ENCODE measurements around the gene DACH1. TPM values are rescaled to one million over a fixed set of nuclear protein-coding genes. Genes with fewer than 3 reads are reported as not detected.
"Not testable (repeated sequence)": the region's sequence is repeated elsewhere in the genome, so short reads cannot be mapped to it uniquely, and the experiment has no call there.

Gene DACH1
- total RNA-seq, 1 donor from 2014 or later = 10.4 TPM

- DNase-seq (ENCODE audit: low spot score) = no peak
These were observed 38.4 kb downstream of the DACH1 start for GRCh38 chr13:71828564-71828963.

DNA sequence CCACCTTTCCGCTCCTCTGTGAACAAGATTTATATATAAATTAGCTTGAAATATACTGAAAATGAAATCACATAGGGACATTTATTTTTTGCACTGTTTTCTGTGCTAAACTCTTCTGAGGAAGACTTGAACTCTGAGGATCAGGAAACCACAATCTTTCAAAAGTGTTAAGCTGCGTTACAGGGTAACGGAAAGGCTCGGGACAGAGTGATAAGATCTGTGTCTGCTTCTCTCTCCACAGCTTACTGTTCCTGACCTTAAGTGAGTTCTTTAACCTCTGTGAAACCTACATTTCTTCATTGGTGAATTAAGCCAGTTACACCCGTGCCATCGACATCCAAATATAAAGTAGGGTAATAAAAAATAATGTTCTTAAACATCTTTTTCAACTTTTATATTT is 38.9 kb downstream of the DACH1 start:
- no peak for DNase-seq (ENCODE audit: low spot score)

GRCh38 chr13:71827241-71827640 is 39.8 kb downstream of the DACH1 start:
- no peak for DNase-seq (ENCODE audit: low spot score)

DNA sequence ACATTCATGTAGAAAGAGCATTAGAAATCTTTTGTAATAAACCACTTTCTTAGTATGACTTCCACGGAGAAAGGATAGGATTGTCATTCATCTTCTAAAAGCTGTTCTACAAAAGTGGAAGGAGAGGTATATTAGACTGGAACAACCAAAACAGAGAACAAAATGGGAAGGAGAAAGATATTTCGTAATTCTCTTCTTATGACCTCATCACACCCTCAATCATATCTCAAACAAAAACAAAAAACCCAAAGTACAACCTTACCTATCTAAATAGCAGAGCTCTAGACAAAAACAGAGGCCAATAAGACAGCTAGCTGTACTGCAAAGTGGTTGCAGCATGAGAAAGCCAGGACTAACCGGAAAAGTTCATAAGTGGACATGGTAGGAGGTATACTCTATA is 46.3 kb downstream of the DACH1 start:
- DNase-seq (ENCODE audit: low spot score) = no peak

DNA sequence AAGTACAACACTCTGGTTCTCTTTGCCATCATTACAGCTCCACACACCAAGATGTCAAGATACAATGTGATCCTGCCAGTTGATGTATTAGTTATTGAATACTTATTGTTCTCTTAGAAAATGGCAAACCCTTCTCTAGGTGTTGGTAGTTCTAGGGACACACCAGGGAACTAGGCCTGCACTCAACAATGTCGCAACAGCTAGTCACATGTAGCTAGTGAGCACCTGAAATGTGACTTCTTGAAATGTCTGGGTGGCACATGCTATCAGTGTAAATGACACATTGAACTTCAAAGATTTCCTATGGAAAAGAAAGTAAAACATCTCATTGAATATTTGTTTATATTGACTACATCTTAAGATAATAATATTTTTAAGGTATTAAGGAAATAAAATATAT is 49.7 kb downstream of the DACH1 start:
- no peak for DNase-seq (ENCODE audit: low spot score)

DNA sequence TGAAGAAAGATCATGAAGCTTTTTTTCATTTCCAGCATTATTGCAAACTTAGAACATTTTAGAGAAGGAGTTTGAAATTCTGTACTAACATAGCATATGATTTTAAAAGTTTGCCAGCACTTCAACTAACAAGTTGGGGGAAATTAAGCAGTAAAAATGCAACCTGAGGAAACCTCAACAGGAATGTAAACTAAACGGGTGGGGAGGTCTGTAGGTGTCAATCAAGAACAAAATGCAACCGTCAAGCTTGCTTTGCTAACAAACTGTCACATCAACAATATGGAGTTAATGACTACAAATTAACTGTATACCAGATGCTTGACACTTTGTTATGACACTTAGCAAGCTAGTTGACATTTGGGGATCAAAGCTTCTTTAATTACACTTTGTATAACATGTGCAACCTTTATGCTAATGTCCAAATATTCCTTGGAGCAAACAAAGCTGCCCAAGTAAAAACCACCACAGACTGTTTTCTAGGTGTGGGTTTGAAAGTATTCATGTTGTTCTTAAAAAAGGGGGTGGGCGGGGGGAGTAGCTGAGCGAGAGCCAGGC is 52.1 kb downstream of the DACH1 start:
- no peak for DNase-seq (ENCODE audit: low spot score)

DNA sequence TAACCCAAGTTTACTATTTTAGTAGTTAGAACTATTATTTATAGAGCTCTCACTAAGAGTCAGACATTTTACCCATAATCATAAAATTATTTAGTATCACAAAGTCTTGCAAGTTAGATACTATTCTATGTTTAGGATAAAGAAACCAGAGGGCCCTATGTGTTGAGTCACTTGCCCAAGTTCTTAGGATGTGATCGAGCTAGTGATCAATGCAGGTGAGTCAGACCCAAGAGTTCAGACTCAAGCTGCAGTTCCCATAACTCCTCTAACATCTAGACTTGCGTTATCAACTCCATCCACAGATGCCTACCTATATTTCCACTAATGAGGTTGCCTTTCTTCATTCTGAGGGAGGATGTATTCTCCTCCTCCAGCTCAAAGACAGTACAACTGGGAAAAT is 53.8 kb downstream of the DACH1 start:
- DNase-seq (ENCODE audit: low spot score) = no peak

DNA sequence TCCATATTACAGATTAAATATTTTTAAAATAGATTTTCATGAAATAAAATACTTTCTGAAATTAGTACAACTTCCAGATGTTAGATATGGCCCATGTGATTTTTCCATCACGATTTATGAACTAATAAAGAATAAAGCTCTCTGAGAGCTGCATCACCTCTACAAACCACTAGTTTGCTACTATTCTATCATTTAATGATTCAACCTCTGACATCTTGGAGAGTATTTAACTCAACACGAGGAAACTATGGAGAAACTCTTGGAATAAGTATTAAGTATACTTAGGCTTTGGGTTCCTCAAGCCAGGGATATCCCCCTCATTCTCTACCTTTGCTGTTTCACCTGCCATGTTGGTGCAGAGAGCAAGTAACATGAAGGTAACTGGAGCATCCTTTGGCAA is 55.7 kb downstream of the DACH1 start:
- no peak for DNase-seq (ENCODE audit: low spot score)

DNA sequence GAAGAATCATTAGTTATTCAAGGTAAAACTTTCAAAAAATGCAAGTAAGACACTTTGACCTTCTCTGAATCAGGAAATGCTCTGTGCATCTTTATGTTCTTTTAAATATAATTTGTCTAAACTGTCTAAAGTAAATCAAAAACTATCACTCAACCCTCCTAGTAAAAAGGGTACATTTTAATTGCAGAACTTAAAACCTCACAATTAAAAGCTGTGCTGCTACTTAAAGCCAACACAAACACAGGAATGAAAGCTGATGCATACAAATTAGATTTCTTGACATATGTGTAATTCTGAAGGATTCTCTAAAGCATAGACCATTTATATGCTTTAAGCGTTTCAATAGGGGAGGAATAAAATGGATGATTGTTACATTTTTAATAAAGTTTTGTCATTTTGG is 58.3 kb downstream of the DACH1 start:
- DNase-seq (ENCODE audit: low spot score) = no peak

DNA sequence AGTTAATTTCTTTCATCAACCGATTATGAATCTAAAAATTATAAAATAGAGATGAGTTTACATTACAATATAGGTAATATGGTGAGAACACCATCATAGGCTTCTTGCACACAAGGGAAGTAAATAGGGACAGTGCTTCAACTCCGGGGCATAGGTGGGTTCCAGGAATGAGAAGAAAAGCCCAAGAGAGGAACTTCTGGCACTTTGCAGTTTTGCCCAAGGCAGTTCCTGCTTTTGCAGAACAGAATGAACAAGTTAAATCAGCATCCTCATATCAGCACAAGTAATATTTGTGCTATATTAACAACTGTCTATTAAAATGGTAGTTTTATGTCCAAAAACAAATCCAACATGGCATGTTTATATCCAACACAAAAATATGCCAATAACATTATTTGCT is 60.1 kb downstream of the DACH1 start:
- no peak for DNase-seq (ENCODE audit: low spot score)

DNA sequence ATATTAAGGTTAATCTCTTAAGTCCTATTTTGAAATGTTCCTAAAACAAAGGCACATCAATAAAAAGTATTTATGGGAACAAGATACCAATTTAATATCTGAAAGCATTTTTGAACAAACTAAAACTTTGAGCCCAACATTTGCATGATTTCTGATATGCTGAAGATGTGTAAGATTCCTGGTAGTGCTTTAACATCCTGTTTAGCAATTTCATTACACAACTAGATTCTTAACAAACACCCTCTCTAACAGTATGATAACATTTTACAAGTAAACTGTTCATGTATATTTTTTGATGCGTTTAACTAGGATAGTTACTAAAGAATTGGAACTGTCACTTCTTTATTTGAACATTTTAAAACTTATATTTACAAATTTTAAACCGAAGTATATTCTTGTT is 63.9 kb downstream of the DACH1 start:
- DNase-seq (ENCODE audit: low spot score) = no peak

DNA sequence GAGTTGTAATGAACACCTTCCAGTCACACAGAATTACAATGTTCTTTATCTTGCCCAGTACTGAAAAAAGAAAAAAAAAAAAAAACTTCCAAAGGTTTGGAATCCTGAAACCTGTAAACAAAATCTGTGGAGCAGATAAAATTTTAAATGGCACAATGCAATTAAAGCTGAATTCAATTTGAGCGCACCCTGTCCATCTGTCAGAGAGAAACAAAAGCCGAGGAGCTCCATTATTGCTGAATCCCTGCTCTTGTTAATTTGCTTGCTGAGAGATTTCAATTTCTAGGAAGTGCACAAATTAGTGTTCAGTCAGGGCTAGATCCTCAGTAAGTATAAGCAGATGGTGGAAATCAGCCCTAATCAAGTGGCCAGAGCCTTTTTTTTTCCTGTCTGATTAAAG is 65.2 kb downstream of the DACH1 start:
- no peak for DNase-seq (ENCODE audit: low spot score)

- DNase-seq (ENCODE audit: low spot score) = no peak
These were observed 65.7 kb downstream of the DACH1 start for GRCh38 chr13:71801165-71801760.

DNA sequence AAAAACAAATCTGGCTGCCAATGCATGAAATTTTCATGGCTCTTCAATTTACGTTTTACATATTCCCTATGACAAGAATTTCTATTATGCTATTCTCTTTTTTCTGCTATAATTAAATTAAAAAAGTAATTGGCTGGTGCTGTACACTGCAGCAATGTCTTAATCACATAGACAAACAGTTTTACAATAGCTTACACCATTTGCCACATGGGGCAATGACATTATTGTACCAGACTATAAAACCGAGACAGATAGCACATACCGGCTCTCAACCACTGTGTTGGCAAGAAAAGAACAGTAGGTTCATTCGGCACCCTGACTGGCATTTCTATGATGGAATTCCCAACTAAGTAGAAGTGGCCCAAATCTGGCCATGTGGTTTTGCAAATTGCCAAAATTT is 67.7 kb downstream of the DACH1 start:
- no peak for DNase-seq (ENCODE audit: low spot score)

- DNase-seq (ENCODE audit: low spot score) = no peak
These were observed 68.3 kb downstream of the DACH1 start for GRCh38 chr13:71798707-71799106.

DNA sequence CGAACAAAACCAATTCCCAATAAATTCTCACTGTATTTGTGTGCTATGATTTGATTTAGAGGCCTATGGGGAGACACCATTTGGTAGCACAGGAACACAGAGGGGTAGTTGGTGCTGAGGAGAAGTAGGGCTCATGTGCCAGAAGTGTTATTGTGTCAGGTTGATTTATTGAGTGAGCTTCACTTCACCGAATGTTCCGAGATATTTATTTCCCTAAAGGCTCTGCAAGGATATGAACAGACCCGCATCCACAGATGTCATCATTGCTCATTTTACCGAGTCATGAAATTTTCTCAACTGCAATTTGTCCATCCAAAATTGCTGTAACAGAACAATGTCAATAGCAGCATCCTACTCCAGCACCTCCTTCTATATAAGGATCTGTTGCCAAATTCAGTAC is 69.5 kb downstream of the DACH1 start:
- no peak for DNase-seq (ENCODE audit: low spot score)

DNA sequence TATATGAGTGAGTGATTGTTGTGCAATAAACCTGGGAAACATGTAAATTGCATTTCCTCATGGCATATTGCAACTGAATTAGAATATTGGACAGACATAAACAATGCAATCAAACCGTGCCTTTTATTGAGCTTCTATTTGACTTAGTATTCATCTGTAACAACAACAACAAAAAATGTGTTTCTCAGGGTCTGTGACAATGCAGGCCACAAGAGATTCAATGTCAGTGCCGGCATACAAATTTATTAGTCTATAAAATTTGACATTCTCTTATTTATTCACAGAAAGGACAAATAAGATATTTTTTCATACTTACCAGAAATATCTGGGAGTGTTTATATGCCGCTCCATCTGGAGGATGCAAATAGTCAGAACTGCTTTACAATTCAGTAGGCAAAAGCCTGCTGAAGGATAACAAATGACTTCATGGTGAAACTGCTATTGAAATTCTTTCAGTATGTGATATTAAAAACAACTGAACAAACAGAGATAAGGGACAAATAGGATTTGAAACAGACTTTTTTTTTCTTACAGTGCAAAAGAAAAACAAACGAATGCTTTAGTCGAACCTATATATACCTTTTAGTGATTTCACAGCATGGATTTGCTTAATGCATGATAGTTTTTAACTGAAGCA is 77.2 kb downstream of the DACH1 start:
- no peak for DNase-seq (ENCODE audit: low spot score)

GRCh38 chr13:71789037-71789436 is 78.0 kb downstream of the DACH1 start:
- no peak for DNase-seq (ENCODE audit: low spot score)

DNA sequence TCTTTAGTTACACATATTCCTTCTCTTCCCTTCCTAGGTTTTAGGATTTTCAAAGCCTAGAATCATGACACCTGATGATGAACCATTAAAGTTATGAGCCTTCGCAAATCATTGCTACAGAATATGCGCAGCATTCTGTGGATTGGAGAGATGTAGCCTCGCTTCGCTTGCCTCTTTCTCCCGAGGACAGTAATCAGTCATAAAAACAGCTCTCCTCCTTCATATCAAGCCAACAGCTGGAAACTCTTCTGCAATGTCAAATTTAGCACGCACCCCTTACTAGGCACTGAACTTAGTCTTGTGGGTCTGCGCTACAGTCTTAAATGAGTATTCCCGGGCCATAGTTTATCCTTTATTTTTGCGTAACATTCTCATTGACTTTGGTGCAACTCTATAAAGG is 79.6 kb downstream of the DACH1 start:
- DNase-seq (ENCODE audit: low spot score) = no peak

DNA sequence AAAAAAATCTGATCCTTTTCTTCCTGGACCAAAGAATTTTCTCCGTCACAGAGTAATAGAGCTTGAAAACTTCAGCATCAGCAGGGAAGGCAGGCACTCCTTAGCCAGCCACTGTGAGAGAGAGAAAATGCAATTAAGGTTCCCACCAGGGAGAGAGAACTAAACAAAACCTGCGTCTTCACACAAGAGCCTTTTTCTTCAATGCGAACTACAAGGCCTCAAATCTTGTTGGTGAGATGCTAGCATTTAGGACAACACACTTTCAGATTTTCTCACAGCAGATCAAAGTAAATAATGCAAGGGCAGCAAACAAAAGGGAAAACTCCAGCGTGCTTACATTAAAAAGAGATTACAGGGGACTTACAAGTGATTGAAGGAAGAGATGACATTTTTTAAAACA is 80.1 kb downstream of the DACH1 start:
- no peak for DNase-seq (ENCODE audit: low spot score)

- DNase-seq (ENCODE audit: low spot score) = no peak
These were observed 81.6 kb downstream of the DACH1 start for GRCh38 chr13:71785361-71785760.

DNA sequence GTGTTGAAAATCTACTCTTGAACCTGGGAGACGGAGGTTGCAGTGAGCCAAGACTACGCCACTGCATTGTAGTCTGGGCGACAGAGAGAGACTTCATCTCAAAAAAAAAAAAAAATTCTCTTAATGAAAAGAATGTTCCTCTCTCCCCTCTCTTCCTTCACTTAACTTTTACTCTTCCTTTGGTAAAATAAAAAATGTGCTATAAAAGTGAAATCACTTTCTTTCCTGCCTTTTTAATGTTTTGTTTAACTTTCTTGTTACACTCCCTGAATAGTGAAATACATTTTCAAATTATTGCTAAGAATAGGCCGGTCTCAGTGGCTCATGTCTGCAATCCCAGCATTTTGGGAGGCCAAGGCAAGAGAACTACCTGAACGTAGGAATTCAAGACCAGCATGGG is 86.5 kb downstream of the DACH1 start:
- DNase-seq (ENCODE audit: low spot score) = no peak

GRCh38 chr13:71778998-71779397 is 88.0 kb downstream of the DACH1 start:
- DNase-seq (ENCODE audit: low spot score) = not testable (repeated sequence)

GRCh38 chr13:71775966-71776365 is 91.0 kb downstream of the DACH1 start:
- no peak for DNase-seq (ENCODE audit: low spot score)
